ENCODE data around the gene CHD9NB.

The CHD9NB gene

DNA sequence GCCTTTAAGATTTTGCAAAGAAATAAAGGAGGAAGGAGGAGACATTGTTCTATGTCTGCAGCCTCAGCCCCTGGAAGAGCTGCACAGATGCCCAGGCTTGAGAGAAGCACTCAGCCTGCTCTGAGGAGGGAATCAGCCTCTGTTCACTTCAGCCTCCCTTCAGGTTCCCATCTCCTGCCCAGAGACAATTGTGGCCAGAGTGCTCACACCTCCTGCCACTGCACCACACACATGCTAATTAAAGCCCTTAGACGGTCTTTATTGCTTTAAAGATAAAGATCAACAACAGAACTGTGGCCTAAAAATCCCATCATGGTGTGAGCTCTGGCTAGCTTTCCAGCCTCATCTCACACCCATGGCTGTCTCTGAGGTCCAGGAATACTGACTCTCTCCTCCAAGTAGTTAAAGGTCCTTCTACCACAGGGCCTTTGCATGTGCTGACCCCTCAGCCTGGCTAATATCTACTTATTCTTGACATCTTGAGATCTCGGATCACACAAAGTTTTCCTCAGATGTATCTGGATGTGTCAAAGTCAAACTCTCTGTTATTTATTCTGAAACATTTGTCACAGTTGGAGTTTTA is 33.8 kb downstream of the CHD9NB start:
- in situ Hi-C loops (cut with MboI; ENCODE audit: low sequenced_read_pairs, unreplicated experiment): loop anchor here (25.0 kb wide), 1 partner anchor 832 kb away; no protein-coding TSS in a partner anchor
- TF ChIP-seq, protein P1, sequence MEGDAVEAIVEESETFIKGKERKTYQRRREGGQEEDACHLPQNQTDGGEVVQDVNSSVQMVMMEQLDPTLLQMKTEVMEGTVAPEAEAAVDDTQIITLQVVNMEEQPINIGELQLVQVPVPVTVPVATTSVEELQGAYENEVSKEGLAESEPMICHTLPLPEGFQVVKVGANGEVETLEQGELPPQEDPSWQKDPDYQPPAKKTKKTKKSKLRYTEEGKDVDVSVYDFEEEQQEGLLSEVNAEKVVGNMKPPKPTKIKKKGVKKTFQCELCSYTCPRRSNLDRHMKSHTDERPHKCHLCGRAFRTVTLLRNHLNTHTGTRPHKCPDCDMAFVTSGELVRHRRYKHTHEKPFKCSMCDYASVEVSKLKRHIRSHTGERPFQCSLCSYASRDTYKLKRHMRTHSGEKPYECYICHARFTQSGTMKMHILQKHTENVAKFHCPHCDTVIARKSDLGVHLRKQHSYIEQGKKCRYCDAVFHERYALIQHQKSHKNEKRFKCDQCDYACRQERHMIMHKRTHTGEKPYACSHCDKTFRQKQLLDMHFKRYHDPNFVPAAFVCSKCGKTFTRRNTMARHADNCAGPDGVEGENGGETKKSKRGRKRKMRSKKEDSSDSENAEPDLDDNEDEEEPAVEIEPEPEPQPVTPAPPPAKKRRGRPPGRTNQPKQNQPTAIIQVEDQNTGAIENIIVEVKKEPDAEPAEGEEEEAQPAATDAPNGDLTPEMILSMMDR (IDR thresholded peaks at IDR 0.05; ENCODE audit: borderline replicate concordance, control extremely low read depth, extremely low read depth, insufficient read depth, missing control alignments): no peak
- no peak for DNase-seq (ENCODE audit: low spot score)

DNA sequence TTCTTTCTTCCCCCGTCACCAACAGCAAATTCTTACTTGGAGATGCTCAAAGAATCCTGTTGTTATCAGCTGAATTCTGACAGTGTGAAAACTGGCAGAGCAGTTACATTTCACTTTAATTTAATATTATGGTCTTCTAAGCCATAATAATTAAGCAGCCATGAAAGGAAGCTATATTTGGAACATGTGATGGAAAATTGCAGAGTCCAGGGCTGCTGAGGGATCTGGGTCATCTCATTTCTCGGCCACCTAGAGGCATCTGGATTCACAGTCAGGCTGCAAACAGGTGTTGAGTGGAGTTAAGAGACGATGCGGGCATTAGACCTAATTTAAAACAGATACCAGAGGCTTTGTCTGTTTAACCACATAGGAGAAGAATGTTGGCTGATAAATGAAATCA is 38.4 kb downstream of the CHD9NB start:
- in situ Hi-C loops (cut with MboI; ENCODE audit: low sequenced_read_pairs, unreplicated experiment): loop anchor here (25.0 kb wide), 1 partner anchor 827 kb away; no protein-coding TSS in a partner anchor
- TF ChIP-seq, protein P1 (IDR thresholded peaks at IDR 0.05; ENCODE audit: borderline replicate concordance, control extremely low read depth, extremely low read depth, insufficient read depth, missing control alignments): no peak
- no peak for DNase-seq (ENCODE audit: low spot score)

DNA sequence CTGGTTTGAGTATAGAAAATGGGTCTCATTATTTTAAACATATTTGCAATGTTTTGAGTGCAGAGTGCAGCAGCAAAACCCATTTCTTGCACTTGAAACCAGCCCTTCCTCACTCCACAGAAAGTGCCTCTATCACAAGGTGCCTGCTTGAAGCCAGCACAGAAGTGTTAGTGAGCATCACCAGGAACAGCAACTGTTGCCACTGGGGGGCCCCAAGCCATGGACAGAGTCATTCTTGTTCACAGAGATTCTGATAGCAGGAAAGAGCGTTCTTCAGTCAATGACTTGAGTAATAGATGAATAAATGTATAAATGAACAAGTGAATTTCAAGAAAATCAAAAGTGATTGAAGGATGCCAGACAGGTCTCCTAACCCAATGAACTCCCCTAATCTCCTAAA is 45.6 kb downstream of the CHD9NB start:
- TF ChIP-seq, protein P1 (IDR thresholded peaks at IDR 0.05; ENCODE audit: borderline replicate concordance, control extremely low read depth, extremely low read depth, insufficient read depth, missing control alignments): no peak
- in situ Hi-C loops (cut with MboI; ENCODE audit: low sequenced_read_pairs, unreplicated experiment): loop anchor here (25.0 kb wide), 1 partner anchor 820 kb away; no protein-coding TSS in a partner anchor
- no peak for DNase-seq (ENCODE audit: low spot score)

DNA sequence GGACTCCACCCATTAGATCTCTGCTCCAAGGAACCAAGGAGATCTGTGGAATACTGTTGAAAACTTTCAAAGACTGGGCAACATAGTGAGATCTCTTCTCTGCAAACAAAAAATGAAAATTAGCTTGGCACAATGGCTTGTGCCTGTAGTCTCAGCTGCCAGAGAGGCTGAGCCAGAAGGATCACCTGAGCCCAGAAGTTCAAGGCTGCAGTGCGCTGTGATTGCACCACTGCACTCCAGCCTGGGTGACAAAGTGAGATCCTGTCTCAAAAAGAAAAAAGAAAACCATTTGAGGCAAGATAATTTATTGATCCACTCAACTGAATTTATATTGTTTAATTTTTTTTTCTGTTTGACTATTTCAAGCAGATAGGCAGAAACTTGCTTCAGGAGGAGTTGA is 54.8 kb downstream of the CHD9NB start:
- TF ChIP-seq, protein P1 (IDR thresholded peaks at IDR 0.05; ENCODE audit: borderline replicate concordance, control extremely low read depth, extremely low read depth, insufficient read depth, missing control alignments): no peak
- in situ Hi-C loops (cut with MboI; ENCODE audit: low sequenced_read_pairs, unreplicated experiment): no loop called here
- DNase-seq (ENCODE audit: low spot score): no peak

DNA sequence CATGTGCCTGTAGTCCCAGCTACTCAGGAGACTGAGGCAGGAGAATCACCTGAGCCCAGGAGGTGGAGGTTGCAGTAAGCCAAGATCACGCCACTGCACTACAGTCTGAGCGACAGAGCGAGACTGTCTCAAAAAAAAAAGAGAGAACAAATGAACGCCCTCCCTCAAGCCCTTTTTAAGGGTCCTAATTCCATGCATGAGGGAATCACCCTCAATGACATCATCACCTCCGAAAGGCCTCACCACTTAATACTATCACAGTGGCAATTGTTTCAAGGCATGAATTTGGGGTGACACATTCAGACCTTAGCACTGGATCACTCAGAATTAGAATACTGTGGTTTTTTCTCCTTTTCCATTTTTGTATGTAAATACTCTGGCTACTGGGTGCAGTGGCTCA is 57.8 kb downstream of the CHD9NB start:
- TF ChIP-seq, protein P1 (IDR thresholded peaks at IDR 0.05; ENCODE audit: borderline replicate concordance, control extremely low read depth, extremely low read depth, insufficient read depth, missing control alignments): no peak
- in situ Hi-C loops (cut with MboI; ENCODE audit: low sequenced_read_pairs, unreplicated experiment): no loop called here
- DNase-seq (ENCODE audit: low spot score): no peak

DNA sequence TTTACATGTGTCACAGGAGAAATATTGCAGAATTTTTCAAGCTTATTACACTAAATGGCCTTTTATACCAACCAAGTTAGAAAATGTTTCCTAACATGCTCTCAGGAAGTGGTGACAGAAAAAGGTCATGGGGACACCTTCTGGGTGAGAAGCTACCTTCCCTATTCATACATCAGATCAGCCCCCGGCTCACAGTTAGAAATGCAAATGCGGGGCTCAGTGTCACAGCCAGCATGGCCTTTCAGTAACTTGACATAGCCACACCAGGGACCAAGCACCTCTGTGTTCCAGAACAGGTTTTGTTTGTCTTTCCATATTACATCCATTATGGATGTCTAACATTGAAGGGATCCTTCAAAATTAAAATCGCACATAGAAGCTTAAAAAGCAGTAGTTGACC is 59.5 kb downstream of the CHD9NB start:
- TF ChIP-seq, protein P1 (IDR thresholded peaks at IDR 0.05; ENCODE audit: borderline replicate concordance, control extremely low read depth, extremely low read depth, insufficient read depth, missing control alignments): no peak
- in situ Hi-C loops (cut with MboI; ENCODE audit: low sequenced_read_pairs, unreplicated experiment): no loop called here
- DNase-seq (ENCODE audit: low spot score): no peak
